ENCODE measurements around the gene ADGRV1. TPM values are rescaled to one million over a fixed set of nuclear protein-coding genes. Genes with fewer than 3 reads are reported as not detected.

Gene ADGRV1
- total RNA-seq, 2 donors from 2014 or later, result 1.4 TPM; not detected in 1

- Histone ChIP-seq H3K9me3 (no peaks in the 10 kb centered on the region), H3K4me3 (no peak overlapping the region), H3K36me3 (no peaks in the 10 kb centered on the region), H3K27me3 (replicated peaks; ENCODE audit: insufficient read depth) (no peaks in the 10 kb centered on the region), H3K4me1 (ENCODE audit: control insufficient read depth in 1 of 2, low read depth in 2 of 2) (no peaks in the 10 kb centered on the region), H3K27ac (no peak overlapping the region)
- DNase-seq (ENCODE audit: low spot score) (no peak), ATAC-seq (ENCODE audit: insufficient number of reproducible peaks, low FRiP score, low read depth) (no peak)
- TF ChIP-seq CTCF (IDR thresholded peaks at IDR 0.05), result no peak
Measured at GRCh38 chr5:90947667-90948066, 389.1 kb downstream of the ADGRV1 start.

GRCh38 chr5:90948969-90949368, 390.4 kb downstream of the ADGRV1 start:
- ATAC-seq (ENCODE audit: insufficient number of reproducible peaks, low FRiP score, low read depth), result no peak
- H3K36me3 ChIP-seq, result no peaks in the 10 kb centered on the region
- no peak overlapping the region for H3K4me3 ChIP-seq
- no peaks in the 10 kb centered on the region for H3K27me3 ChIP-seq (replicated peaks; ENCODE audit: insufficient read depth)
- no peak overlapping the region for H3K27ac ChIP-seq
- H3K4me1 ChIP-seq (ENCODE audit: control insufficient read depth in 1 of 2, low read depth in 2 of 2), result no peaks in the 10 kb centered on the region
- TF ChIP-seq CTCF (IDR thresholded peaks at IDR 0.05), result no peak
- no peaks in the 10 kb centered on the region for H3K9me3 ChIP-seq
- no peak for DNase-seq (ENCODE audit: low spot score)

- no peaks in the 10 kb centered on the region for H3K9me3 ChIP-seq
- no peak overlapping the region for H3K27ac ChIP-seq
- DNase-seq (ENCODE audit: low spot score) (no peak), ATAC-seq (ENCODE audit: insufficient number of reproducible peaks, low FRiP score, low read depth) (no peak)
- peaks cover 0 to 2% of the 10 kb centered on the region in 2 donors for H3K4me1 ChIP-seq (ENCODE audit: control insufficient read depth in 1 of 2, low read depth in 2 of 2)
- H3K27me3 ChIP-seq (replicated peaks; ENCODE audit: insufficient read depth), result no peaks in the 10 kb centered on the region
- no peaks in the 10 kb centered on the region for H3K36me3 ChIP-seq
- no peak overlapping the region for H3K4me3 ChIP-seq
- no peak for TF ChIP-seq CTCF (IDR thresholded peaks at IDR 0.05)
Measured at GRCh38 chr5:90949469-90950358, 391.1 kb downstream of the ADGRV1 start.

GRCh38 chr5:90955001-90955635, 396.5 kb downstream of the ADGRV1 start:
- Histone ChIP-seq H3K27ac (no peak overlapping the region), H3K4me3 (no peak overlapping the region), H3K36me3 (no peaks in the 10 kb centered on the region), H3K9me3 (no peaks in the 10 kb centered on the region), H3K4me1 (ENCODE audit: control insufficient read depth in 1 of 2, low read depth in 2 of 2) (peaks cover 2 to 26% of the 10 kb centered on the region in 2 donors), H3K27me3 (replicated peaks; ENCODE audit: insufficient read depth) (no peaks in the 10 kb centered on the region)
- TF ChIP-seq CTCF (IDR thresholded peaks at IDR 0.05), result no peak
- ATAC-seq (ENCODE audit: insufficient number of reproducible peaks, low FRiP score, low read depth) (no peak), DNase-seq (ENCODE audit: low spot score) (no peak)

GRCh38 chr5:90956511-90957097, 398.0 kb downstream of the ADGRV1 start:
- DNase-seq (ENCODE audit: low spot score), result no peak
- Histone ChIP-seq H3K27ac (no peak overlapping the region), H3K9me3 (no peaks in the 10 kb centered on the region), H3K4me3 (no peak overlapping the region), H3K27me3 (replicated peaks; ENCODE audit: insufficient read depth) (no peaks in the 10 kb centered on the region), H3K4me1 (ENCODE audit: control insufficient read depth in 1 of 2, low read depth in 2 of 2) (peaks cover 2 to 26% of the 10 kb centered on the region in 2 donors), H3K36me3 (no peaks in the 10 kb centered on the region)
- TF ChIP-seq CTCF (IDR thresholded peaks at IDR 0.05), result no peak
- no peak for ATAC-seq (ENCODE audit: insufficient number of reproducible peaks, low FRiP score, low read depth)
